Heart right ventricle (tissue), 16 donors: ENCODE data around the gene TRIM2. TPM values are rescaled to one million over a fixed set of nuclear protein-coding genes. Genes with fewer than 3 reads are reported as not detected.

Source experiments
- ATAC-seq, 8 donors: fragments of 200-7000 bp; cut with Tn5 transposase; one replicate each; pipeline ENCODE4 v1.9.1; 2020; ENCODE audit warnings: mild to moderate bottlenecking in 8 of 8, moderate library complexity in 8 of 8, moderate number of reproducible peaks in 1 of 8
- DNase-seq, 2 donors: peaks; one replicate each; pipeline ENCODE4 v3.0.0-alpha.2; 2020
- H3K27ac ChIP-seq, 10 donors: fragments of 200-600 bp; sonication (generic) in 2 of 10; one replicate each; pipeline versions ENCODE4 v1.5.0 to v1.8.0; 2020 to 2022; ENCODE audit warnings: mild to moderate bottlenecking in 3 of 10
- H3K27me3 ChIP-seq, 7 donors: fragments of 200-600 bp; one replicate each; pipeline ENCODE4 v1.8.0; 2021 to 2022; ENCODE audit warnings: mild to moderate bottlenecking in 2 of 7
- H3K36me3 ChIP-seq, 9 donors: fragments of 200-600 bp; sonication (generic) in 1 of 9; one replicate each; pipeline versions ENCODE4 v1.5.0 to v1.8.0; 2020 to 2022; ENCODE audit warnings: mild to moderate bottlenecking in 2 of 9
- H3K4me1 ChIP-seq, 9 donors: fragments of 200-600 bp; sonication (generic) in 1 of 9; one replicate each; pipeline versions ENCODE4 v1.5.0 to v1.8.0; 2020 to 2022; ENCODE audit warnings: mild to moderate bottlenecking in 4 of 9
- H3K4me3 ChIP-seq, 10 donors: fragments of 200-600 bp; sonication (generic) in 2 of 10; one replicate each; pipeline versions ENCODE4 v1.5.0 to v1.8.0; 2020 to 2022; ENCODE audit warnings: mild to moderate bottlenecking in 7 of 10, moderate library complexity in 2 of 10
- H3K9me3 ChIP-seq, 11 donors: fragments of 200-600 bp in 10 of 11; sonication (generic) in 2 of 11; one replicate each; pipeline versions ENCODE4 v1.5.0 to v1.8.0; 2013 to 2022; ENCODE audit warnings: mild to moderate bottlenecking in 2 of 11, control low read depth in 1 of 11, moderate library complexity in 1 of 11
- CTCF ChIP-seq, 9 donors: fragments of 200-600 bp; sonication (generic) in 2 of 9; IDR thresholded peaks; one replicate each; pipeline versions ENCODE4 v1.5.0 to v1.8.0; 2021 to 2022; ENCODE audit warnings: antibody characterized with exemption in 9 of 9, mild to moderate bottlenecking in 5 of 9, moderate library complexity in 1 of 9
- WGBS, 2 donors: extraction: QIAGEN DNeasy Blood & Tissue Kit; methylation state at CpG; one replicate each; pipeline ENCODE4 v1.1.7; 2013; ENCODE audit warnings: inconsistent platforms in 1 of 2; 5-methylcytosine and 5-hydroxymethylcytosine counted together
- intact Hi-C, 10 donors: fragments of 100-400 bp; cut with DNase I; formaldehyde crosslinking; loops; one replicate each; pipeline versions ENCODE4 v1.11.1 to v1.14.2; 2022
- polyA plus RNA-seq, 2 donors: library from polyadenylated mRNA; stranded (reverse); fragments of 200-250 nt; gene quantifications; one replicate each; pipeline ENCODE4 v1.2.3, GENCODE V29; 2013
- total RNA-seq, 10 donors: library from RNA; stranded (reverse); fragmentation: NEBNext Ultra II Directional in 3 of 10; extraction: Animal tissue kit (Norgen Biotek cat#: 25700) in 3 of 10; gene quantifications; one replicate each; pipeline versions ENCODE4 v1.2.1 to v1.2.4, GENCODE V29; 2021 to 2023
- donor health status: Arrhythmogenic right ventricular cardiomyopathy.
- donor health status: ischemic (EF 13 %, LVEDD 7.1; RV severe dilation, severe dysfunction).
- donor health status: healthy with polysubstance abuse.
- donor health status: DM: no; HTN: yes; CAD: no.
- donor health status: DM: no; HTN: no; CAD: no.
- donor health status: ischemic (EF 25% LVEDD 6.9; RV normal size, moderate dysfunction).
- donor health status: ischemic (EF 25% LVEDD 5.7; RV mildly dilated, moderate dysfunction).
- donor health status: healthy.
- donor health status: DM: yes; HTN: yes; CAD: no.
- donor health status: Ischemic cardiomyopathy.
- donor health status: ischemic (EF 35%, LVEDD 5.7; RV mildly dilated, moderate dysfunction).
- donor health status: nonischemic (EF 11% LVEDD 7.7; RV severe dilation, severe dysfunction).
- donor health status: DM: yes; HTN: yes; CAD: no.
- donor health status: PGD.
- donor health status: ischemic (EF 29% LVEDD 5.4; RV normal size, mild dysfunction).
- donor health status: nonischemic (EF 23%, LVEDD 6.1; RV moderate dilation, normal function).

The TRIM2 gene
- total and polyA plus RNA-seq, 12 donors, result 2.8 to 33.2 (median 20.5) TPM

- DNase-seq (peak in 1 of 2 donors; percentile 22), ATAC-seq (peak in 7 of 8 donors; percentile 57 to 90 (median 79))
- Histone ChIP-seq H3K27me3 (no peaks in the 10 kb centered on the region), H3K4me1 (peaks cover 0 to 35% (median 10%) of the 10 kb centered on the region in 9 donors), H3K9me3 (no peaks in the 10 kb centered on the region), H3K4me3 (no peak overlapping the region), H3K27ac (no peak overlapping the region), H3K36me3 (no peaks in the 10 kb centered on the region)
- no peak for TF ChIP-seq CTCF (IDR thresholded peaks at IDR 0.05)
- 66 to 86% methylated on average over 1 of the region's 1 CpG for WGBS, 2 donors
- intact Hi-C loops, result no loop called here
Measured at GRCh38 chr4:153212736-153213135, 8.5 kb downstream of the TRIM2 start.

GRCh38 chr4:153215921-153216320, 11.7 kb downstream of the TRIM2 start:
- H3K4me3 ChIP-seq, result no peak overlapping the region
- intact Hi-C loops, result no loop called here
- ATAC-seq (no peak), DNase-seq (no peak)
- H3K9me3 ChIP-seq, result no peaks in the 10 kb centered on the region
- H3K27ac ChIP-seq, result no peak overlapping the region
- TF ChIP-seq CTCF (IDR thresholded peaks at IDR 0.05), result no peak
- H3K36me3 ChIP-seq, result no peaks in the 10 kb centered on the region
- H3K27me3 ChIP-seq, result no peaks in the 10 kb centered on the region
- H3K4me1 ChIP-seq, result peaks cover 0 to 27% (median 8%) of the 10 kb centered on the region in 9 donors

GRCh38 chr4:153216546-153216945, 12.3 kb downstream of the TRIM2 start:
- DNase-seq, result no peak
- H3K27ac ChIP-seq, result no peak overlapping the region
- WGBS, 2 donors, result 85 to 91% methylated on average over 4 of the region's 4 CpGs
- H3K36me3 ChIP-seq, result no peaks in the 10 kb centered on the region
- no peak overlapping the region for H3K4me3 ChIP-seq
- no peak for ATAC-seq
- H3K9me3 ChIP-seq, result no peaks in the 10 kb centered on the region
- H3K27me3 ChIP-seq, result no peaks in the 10 kb centered on the region
- TF ChIP-seq CTCF (IDR thresholded peaks at IDR 0.05), result no peak
- intact Hi-C loops, result no loop called here
- H3K4me1 ChIP-seq, result peaks cover 0 to 21% (median 8%) of the 10 kb centered on the region in 9 donors

DNA sequence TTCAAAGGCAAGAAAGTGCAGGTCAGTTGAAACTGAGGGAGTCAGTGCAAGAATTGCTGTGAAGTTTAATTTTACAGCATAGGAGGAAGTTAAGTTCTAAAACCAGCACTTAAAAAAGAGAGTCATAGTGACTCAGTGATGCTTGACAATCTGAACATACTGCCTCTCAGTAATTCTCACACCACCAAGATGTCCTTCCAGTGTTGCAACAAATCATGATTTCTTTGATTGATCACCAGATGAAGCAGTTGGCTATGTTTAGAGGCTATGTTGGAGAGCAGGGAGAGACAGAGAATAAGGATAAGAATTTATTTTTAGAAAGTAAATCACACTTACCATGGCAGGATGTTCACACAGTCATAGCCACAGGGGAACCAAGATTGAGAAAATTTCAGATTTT, 13.2 kb downstream of the TRIM2 start:
- intact Hi-C loops, result no loop called here
- peak in 2 of 8 donors; percentile 56 to 61 for ATAC-seq
- H3K36me3 ChIP-seq, result no peaks in the 10 kb centered on the region
- no peaks in the 10 kb centered on the region for H3K9me3 ChIP-seq
- TF ChIP-seq CTCF (IDR thresholded peaks at IDR 0.05), result no peak
- H3K27me3 ChIP-seq, result peaks cover 0 to 4% (median 0%) of the 10 kb centered on the region in 7 donors
- DNase-seq, result no peak
- no peak overlapping the region for H3K4me3 ChIP-seq
- H3K4me1 ChIP-seq, result peaks cover 0 to 24% (median 8%) of the 10 kb centered on the region in 9 donors
- no peak overlapping the region for H3K27ac ChIP-seq
